ENCODE results near the gene SIRPG. TPM values are rescaled to one million over a fixed set of nuclear protein-coding genes. Genes with fewer than 3 reads are reported as not detected.

The SIRPG gene
- total and polyA plus RNA-seq, 2 of the 13 experiments (the other 11 are each of a cell fraction or from before 2014, with no cell fraction given), result not detected

DNA sequence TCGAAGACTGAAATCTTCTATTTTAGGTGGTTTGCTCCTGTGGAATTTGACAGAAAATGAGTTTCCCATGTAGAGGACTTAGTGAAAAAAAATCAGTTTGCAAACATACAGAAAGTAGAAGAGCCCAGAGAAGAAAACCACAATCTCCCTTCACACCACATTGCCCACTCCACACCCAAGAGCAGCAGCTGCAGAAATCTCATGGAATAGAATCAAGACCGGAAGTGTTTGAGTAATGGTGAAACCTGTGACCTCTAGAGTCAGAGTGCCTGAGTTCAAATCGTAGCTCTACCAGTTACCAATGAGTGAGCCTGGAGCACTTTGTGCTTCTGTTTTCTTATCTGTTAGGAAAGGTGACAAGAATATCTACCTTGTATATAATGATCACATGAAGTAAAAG, 4.6 kb downstream of the SIRPG start (continued):
- TF ChIP-seq, protein P1, sequence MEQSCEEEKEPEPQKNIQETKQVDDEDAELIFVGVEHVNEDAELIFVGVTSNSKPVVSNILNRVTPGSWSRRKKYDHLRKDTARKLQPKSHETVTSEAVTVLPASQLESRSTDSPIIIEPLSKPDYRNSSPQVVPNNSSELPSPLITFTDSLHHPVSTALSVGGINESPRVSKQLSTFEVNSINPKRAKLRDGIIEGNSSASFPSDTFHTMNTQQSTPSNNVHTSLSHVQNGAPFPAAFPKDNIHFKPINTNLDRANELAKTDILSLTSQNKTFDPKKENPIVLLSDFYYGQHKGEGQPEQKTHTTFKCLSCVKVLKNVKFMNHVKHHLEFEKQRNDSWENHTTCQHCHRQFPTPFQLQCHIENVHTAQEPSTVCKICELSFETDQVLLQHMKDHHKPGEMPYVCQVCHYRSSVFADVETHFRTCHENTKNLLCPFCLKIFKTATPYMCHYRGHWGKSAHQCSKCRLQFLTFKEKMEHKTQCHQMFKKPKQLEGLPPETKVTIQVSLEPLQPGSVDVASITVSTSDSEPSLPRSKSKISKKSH (CRISPR knock-in tag; IDR thresholded peaks at IDR 0.05; ENCODE audit: borderline replicate concordance), result no peak
- no peak for TF ChIP-seq ZMAT3 (CRISPR knock-in tag; conservative IDR thresholded peaks at IDR 0.05)
- TF ChIP-seq, protein P2, sequence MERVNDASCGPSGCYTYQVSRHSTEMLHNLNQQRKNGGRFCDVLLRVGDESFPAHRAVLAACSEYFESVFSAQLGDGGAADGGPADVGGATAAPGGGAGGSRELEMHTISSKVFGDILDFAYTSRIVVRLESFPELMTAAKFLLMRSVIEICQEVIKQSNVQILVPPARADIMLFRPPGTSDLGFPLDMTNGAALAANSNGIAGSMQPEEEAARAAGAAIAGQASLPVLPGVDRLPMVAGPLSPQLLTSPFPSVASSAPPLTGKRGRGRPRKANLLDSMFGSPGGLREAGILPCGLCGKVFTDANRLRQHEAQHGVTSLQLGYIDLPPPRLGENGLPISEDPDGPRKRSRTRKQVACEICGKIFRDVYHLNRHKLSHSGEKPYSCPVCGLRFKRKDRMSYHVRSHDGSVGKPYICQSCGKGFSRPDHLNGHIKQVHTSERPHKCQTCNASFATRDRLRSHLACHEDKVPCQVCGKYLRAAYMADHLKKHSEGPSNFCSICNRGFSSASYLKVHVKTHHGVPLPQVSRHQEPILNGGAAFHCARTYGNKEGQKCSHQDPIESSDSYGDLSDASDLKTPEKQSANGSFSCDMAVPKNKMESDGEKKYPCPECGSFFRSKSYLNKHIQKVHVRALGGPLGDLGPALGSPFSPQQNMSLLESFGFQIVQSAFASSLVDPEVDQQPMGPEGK (CRISPR knock-in tag; IDR thresholded peaks at IDR 0.05), result no peak
- no peak for TF ChIP-seq FOXC1 (CRISPR knock-in tag; IDR thresholded peaks at IDR 0.05; ENCODE audit: borderline replicate concordance)
- TF ChIP-seq SRSF1 (optimal IDR thresholded peaks at IDR 0.05; ENCODE audit: low read depth, low read length), result no peak
- TF ChIP-seq ZNF101 (CRISPR knock-in tag; IDR thresholded peaks at IDR 0.05; ENCODE audit: borderline replicate concordance, low read depth), result no peak

DNA sequence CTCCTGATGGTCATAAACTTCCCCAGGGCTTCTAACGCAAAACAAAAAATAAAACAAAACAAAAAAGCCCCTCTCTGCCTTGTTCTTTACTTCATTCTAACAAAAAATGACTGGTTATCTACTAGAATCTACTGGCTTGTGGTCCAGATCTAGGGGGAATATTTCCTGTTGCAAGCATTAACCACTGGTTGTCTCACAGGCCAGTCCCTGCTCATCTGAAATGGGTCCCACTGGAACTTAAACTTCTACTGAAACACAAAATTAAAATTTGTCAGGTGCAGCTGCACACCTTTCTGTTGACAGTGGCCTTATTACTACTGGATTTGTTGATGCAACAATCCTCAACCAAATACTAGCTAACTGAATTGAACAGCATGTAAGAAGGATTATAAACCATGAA, 5.5 kb downstream of the SIRPG start:
- H2AFZ ChIP-seq (ENCODE audit: low read length), result no peak overlapping the region
- H3K4me3 ChIP-seq (replicated peaks in 1 of 3; ENCODE audit: insufficient read depth in 1 of 3, low read depth in 2 of 3, low read length in 3 of 3), result no peak overlapping the region
- intact Hi-C loops (cut with micrococcal nuclease; ENCODE audit: unreplicated experiment) (no loop called here), in situ Hi-C loops (cut with HindIII; ENCODE audit: extremely low pct_ligation_motif_present, low pct_unique_long_range_greater_than_20kb) (no loop called here)
- H3K4me1 ChIP-seq (ENCODE audit: insufficient read depth, low read length), result no peaks in the 10 kb centered on the region
- no peak for DNase-seq (ENCODE audit: low spot score)
- no peaks in the 10 kb centered on the region for H3K27me3 ChIP-seq (ENCODE audit: control insufficient read depth in 1 of 2, insufficient read depth in 2 of 2, low read length in 2 of 2)
- ChIA-PET CTCF (ENCODE audit: low intra/inter-chr PET ratio, low total read pairs) (no interaction called here), POLR2A (no interaction called here)
- ATAC-seq, result no peak
- no peaks in the 10 kb centered on the region for H4K20me1 ChIP-seq (ENCODE audit: insufficient read depth, low read length)
- no peak for FAIRE-seq
- H3K9ac ChIP-seq (ENCODE audit: insufficient read depth, low read depth, low read length), result no peak overlapping the region
- H3K79me2 ChIP-seq (ENCODE audit: insufficient read depth, low read length), result no peaks in the 10 kb centered on the region
- no peak overlapping the region for H3K27ac ChIP-seq (ENCODE audit: extremely low read length, insufficient read depth, low read length)
- 3% methylated on average over 1 of the region's 1 CpG for WGBS (ENCODE audit: low lambda C conversion rate)
- BruUV-seq (replicated peaks), result no TSS peak
- no peak overlapping the region for H3K4me2 ChIP-seq (ENCODE audit: low read depth, low read length)
- no peaks in the 10 kb centered on the region for H3K9me3 ChIP-seq (ENCODE audit: low read length)
- H3K36me3 ChIP-seq (replicated peaks in 1 of 2; ENCODE audit: control insufficient read depth in 1 of 2, insufficient read depth in 2 of 2, low read length in 2 of 2), result no peaks in the 10 kb centered on the region
- no peak for TF ChIP-seq RBAK (CRISPR knock-in tag; IDR thresholded peaks at IDR 0.05)
- TF ChIP-seq HNRNPL (IDR thresholded peaks at IDR 0.05; ENCODE audit: low read depth, low read length), result no peak
- no peak for TF ChIP-seq PHF21A (CRISPR knock-in tag; IDR thresholded peaks at IDR 0.05)
- no peak for TF ChIP-seq TOPORS (CRISPR knock-in tag; IDR thresholded peaks at IDR 0.05)
- no peak for TF ChIP-seq ZBTB7B (CRISPR knock-in tag; IDR thresholded peaks at IDR 0.05)
- TF ChIP-seq, protein P3, sequence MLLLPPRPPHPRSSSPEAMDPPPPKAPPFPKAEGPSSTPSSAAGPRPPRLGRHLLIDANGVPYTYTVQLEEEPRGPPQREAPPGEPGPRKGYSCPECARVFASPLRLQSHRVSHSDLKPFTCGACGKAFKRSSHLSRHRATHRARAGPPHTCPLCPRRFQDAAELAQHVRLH (CRISPR knock-in tag; IDR thresholded peaks at IDR 0.05; ENCODE audit: borderline replicate concordance, low read depth), result no peak
- no peak for TF ChIP-seq RARG (CRISPR knock-in tag; IDR thresholded peaks at IDR 0.05; ENCODE audit: low read depth)
- TF ChIP-seq ZBTB21 (CRISPR knock-in tag; IDR thresholded peaks at IDR 0.05), result no peak
- TF ChIP-seq, protein P4, sequence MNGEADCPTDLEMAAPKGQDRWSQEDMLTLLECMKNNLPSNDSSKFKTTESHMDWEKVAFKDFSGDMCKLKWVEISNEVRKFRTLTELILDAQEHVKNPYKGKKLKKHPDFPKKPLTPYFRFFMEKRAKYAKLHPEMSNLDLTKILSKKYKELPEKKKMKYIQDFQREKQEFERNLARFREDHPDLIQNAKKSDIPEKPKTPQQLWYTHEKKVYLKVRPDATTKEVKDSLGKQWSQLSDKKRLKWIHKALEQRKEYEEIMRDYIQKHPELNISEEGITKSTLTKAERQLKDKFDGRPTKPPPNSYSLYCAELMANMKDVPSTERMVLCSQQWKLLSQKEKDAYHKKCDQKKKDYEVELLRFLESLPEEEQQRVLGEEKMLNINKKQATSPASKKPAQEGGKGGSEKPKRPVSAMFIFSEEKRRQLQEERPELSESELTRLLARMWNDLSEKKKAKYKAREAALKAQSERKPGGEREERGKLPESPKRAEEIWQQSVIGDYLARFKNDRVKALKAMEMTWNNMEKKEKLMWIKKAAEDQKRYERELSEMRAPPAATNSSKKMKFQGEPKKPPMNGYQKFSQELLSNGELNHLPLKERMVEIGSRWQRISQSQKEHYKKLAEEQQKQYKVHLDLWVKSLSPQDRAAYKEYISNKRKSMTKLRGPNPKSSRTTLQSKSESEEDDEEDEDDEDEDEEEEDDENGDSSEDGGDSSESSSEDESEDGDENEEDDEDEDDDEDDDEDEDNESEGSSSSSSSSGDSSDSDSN (CRISPR knock-in tag; IDR thresholded peaks at IDR 0.05), result no peak
- TF ChIP-seq ZNF101 (CRISPR knock-in tag; IDR thresholded peaks at IDR 0.05; ENCODE audit: borderline replicate concordance, low read depth), result no peak
- TF ChIP-seq ZNF451 (CRISPR knock-in tag; IDR thresholded peaks at IDR 0.05), result no peak
- no peak for TF ChIP-seq MTA1 (CRISPR knock-in tag; IDR thresholded peaks at IDR 0.05; ENCODE audit: borderline replicate concordance)
